Fibroblast of skin of back (primary cell): Measurements from ENCODE around the gene NR1D2.

Source experiments
- DNase-seq: peaks from one replicate; pipeline ENCODE4 v3.0.0-alpha.2; 2013

NR1D2 gene

GRCh38 chr3:23931597-23931996 lies 13.5 kb upstream of the NR1D2 start:
- DNase-seq = no peak

- no peak for DNase-seq
Observed at GRCh38 chr3:23932571-23932970, 12.5 kb upstream of the NR1D2 start.

- DNase-seq = no peak
Observed at GRCh38 chr3:23934253-23934652, 10.8 kb upstream of the NR1D2 start.

- DNase-seq = no peak
Observed at GRCh38 chr3:23937296-23937695, 7.8 kb upstream of the NR1D2 start.

GRCh38 chr3:23938688-23939087 lies 6.4 kb upstream of the NR1D2 start:
- DNase-seq = no peak

GRCh38 chr3:23940775-23941174 lies 4.3 kb upstream of the NR1D2 start:
- no peak for DNase-seq

- no peak for DNase-seq
Observed at GRCh38 chr3:23941440-23941839, 3.6 kb upstream of the NR1D2 start.

DNA sequence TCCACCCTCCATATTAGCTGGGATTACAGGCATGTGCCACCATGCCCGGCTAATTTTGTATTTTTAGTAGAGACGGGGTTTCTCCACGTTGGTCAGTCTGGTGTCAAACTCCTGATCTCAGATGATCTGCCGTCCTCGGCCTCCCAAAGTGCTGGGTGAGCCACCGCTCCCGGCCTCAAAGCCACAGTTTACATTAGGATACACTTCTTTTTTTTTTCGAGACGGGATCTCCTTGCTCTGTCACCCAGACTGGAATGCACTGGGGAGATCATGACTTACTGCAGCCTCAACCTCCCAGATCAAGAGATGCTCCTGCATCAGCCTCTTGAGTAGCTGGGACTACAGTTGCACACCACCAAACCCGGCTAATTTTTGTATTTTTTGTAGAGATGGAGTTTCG lies 2.5 kb upstream of the NR1D2 start:
- no peak for DNase-seq

GRCh38 chr3:23944007-23944783 lies 891 bp upstream of the NR1D2 start:
- DNase-seq = no peak

- DNase-seq = no peak
Observed at GRCh38 chr3:23945663-23945912, 502 bp downstream of the NR1D2 start.

- peak; percentile 96 for DNase-seq
Observed at GRCh38 chr3:23945913-23946687, 1.0 kb downstream of the NR1D2 start.

DNA sequence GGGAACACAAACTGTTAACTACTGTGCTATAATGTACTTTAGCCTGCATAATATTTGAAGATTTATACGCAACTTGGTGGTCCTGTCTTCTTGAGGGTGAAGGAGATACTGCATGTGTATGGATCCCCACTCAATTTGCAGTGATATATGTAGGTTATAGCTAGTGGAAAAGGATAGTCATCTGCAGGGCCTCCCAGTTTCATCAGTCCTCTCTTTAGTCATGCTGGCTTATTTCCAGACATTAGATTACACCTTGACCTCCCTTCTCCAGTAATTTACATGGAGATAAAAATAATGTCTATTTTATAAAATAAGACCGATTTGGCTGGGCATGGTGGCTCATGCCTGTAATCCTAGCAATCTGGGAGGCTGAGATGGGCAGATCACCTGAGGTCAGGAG lies 3.7 kb downstream of the NR1D2 start:
- no peak for DNase-seq

DNA sequence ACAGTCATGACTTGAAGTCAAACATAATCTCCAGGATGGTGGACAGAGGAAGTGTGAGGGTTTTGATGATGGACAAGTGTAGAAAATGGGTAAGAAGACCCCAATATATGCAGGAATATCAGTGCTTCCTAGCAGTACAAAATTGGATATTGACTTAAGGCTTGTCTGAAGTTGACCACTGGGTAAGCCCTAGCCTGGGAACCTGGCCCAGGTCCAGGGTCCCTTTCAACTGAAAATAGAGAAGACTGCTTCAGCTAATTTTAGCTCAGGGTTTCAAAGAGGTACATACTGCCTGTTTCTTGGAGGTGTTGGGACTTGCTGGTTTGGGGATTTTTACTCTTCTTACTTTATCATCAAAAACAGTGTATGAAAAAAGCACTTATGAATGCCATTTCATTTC lies 4.7 kb downstream of the NR1D2 start:
- peak; percentile 32 for DNase-seq

DNA sequence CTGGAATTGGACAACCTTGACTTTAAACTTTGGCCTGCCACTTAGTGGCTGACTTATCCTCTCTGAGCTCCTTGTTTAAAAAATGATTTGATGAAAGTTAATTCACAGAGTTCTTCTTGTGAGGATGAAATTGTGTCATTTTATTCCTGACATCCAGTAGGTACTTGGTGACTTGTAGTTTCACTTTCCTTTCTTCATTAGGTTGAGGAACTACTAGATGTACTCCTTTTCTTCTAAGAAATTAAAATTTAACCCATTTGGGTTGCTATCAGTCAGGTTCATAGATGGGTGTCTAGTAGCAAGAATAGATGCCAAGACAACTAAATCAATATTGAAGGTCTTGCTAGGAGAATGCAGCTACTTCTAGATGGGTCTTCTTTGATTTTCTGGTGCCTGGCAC lies 5.2 kb downstream of the NR1D2 start:
- DNase-seq = no peak

DNA sequence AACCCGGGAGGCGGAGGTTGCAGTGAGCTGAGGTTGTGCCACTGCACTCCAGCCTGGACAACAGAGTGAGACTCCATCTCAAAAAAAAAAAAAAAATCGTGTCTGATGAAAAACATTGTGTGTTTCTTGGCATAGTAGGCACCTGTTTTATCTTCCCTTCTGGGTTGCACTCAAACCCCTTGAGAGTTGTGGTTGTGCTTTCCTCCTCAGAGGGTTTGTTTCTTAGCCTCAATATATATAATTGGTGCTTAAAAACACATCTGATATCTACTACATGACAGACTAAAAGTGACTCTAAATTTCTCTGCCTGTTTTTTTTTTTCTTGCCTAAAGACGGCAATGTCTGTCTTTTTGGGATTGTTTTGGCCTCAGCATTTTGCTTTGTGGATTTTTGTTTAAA lies 7.6 kb downstream of the NR1D2 start:
- DNase-seq = no peak

DNA sequence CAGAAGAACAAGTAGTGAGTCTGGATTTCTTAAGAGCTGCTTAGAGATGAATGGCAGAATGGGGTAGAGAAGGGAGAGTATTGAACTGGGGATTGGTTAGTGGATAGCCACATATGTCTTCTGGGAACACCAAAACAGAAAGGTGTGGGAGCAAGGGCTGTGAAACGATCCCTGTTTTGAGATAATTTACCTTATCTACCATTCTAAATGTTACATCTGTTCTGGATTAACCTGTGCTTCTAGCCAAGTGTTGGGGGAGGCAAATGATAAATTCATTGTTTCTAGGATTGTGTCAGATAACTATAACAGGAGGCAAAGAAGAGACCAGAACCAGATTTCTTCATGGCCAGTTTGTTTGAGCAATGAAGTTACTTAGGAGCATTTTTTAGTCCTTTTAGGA lies 8.4 kb downstream of the NR1D2 start:
- no peak for DNase-seq

- DNase-seq = no peak
Observed at GRCh38 chr3:23954144-23954543, 9.1 kb downstream of the NR1D2 start.

- DNase-seq = no peak
Observed at GRCh38 chr3:23956701-23957100, 11.6 kb downstream of the NR1D2 start.

DNA sequence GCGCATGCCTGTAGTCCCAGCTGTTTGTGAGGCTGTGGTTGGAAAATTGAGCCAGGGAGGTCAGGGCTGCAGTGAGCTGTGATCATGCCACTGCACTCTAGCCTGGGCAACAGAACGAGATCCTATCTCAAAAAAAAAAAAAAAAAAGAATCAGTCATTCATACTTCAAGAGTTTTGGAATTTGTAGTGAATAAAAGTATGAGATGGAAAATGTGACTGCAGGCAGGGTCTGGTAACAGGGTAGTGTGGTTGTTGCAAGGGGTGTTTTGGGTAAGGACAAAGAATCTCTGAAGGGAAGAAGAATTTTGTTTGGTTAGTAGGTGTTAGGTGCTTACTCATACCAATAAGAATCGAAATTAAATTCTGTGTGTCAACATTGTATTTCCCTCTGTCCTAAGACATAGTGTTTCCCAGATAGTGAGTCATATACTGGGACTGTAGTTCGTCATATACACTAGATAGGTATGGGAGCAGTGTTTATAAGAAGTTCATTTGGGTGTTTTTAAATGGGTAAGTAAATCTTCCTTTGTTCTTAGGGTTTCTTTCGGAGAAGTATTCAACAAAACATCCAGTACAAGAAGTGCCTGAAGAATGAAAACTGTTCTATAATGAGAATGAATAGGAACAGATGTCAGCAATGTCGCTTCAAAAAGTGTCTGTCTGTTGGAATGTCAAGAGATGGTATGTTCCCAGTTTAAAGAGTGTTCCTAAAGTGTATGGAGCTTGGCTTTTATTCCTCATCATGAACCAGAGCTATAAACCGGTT lies 14.2 kb downstream of the NR1D2 start:
- peak; percentile 91 for DNase-seq

GRCh38 chr3:23960649-23961048 lies 15.6 kb downstream of the NR1D2 start:
- no peak for DNase-seq

GRCh38 chr3:23961066-23961465 lies 16.0 kb downstream of the NR1D2 start:
- no peak for DNase-seq

GRCh38 chr3:23961913-23962312 lies 16.8 kb downstream of the NR1D2 start:
- DNase-seq = no peak

DNA sequence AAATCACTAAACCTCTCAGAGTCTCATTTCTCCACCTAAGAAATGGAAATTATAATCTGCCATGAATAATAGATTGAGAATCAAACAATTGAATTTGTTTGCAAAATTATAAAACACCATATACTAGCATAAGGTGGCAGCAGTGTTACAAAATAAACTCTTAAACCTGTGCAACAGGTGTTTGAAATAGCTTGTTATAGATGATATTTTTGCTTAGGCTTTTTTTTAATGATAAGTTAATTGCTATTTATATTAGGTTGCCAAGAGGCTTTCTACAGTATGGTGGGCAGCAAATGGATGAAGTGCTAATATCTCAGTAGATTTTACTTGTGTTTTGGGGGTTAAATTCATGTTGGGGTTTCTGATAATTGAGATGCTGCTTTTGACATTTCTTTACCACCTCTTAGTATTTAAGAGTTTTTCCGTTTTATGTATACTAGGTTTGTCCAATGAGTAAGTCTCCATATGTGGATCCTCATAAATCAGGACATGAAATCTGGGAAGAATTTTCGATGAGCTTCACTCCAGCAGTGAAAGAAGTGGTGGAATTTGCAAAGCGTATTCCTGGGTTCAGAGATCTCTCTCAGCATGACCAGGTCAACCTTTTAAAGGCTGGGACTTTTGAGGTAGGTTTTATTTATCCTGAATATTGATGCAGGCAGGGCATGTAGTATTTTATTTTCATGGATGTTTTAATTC lies 19.6 kb downstream of the NR1D2 start:
- no peak for DNase-seq
